PC-9 (cell line): ENCODE measurements around the gene NXNL2. TPM values are rescaled to one million over a fixed set of nuclear protein-coding genes. Genes with fewer than 3 reads are reported as not detected.

Source experiments
- BruUV-seq: library from RNA; stranded (reverse); fragments of 400-500 nt; replicated peaks from 2 replicates; lab custom pipeline; 2021; lab: Mats Ljungman, UMichigan
- CTCF ChIA-PET: fragments of 300-600 bp; sonication (Branson Sonifier 250); formaldehyde crosslinking; loops from one replicate; lab custom pipeline; 2022; ENCODE audit warnings: antibody characterized with exemption; lab: Charles Lee
- POLR2A ChIA-PET: fragments of 300-600 bp; sonication (Branson Sonifier 250); formaldehyde crosslinking; loops from one replicate; lab custom pipeline; 2022; ENCODE audit warnings: antibody characterized with exemption; ENCODE audit not compliant: unreplicated experiment; lab: Charles Lee
- DNase-seq, 2 experiments: peaks; one replicate each; pipeline versions ENCODE4 v3.0.0 to v3.0.0-alpha.2; 2015 to 2022; ENCODE audit warnings: mixed read lengths in 1 of 2
- H2AFZ ChIP-seq: fragments of 200-600 bp; sonication (generic); 2 replicates; pipeline ENCODE4 v1.8.1; 2017; ENCODE audit warnings: antibody characterized with exemption
- H3F3A ChIP-seq: fragments of 200-600 bp; sonication (generic); 2 replicates; pipeline ENCODE4 v1.8.1; 2017; ENCODE audit warnings: antibody characterized with exemption, mild to moderate bottlenecking, low read depth; ENCODE audit not compliant: insufficient read depth
- H3K27ac ChIP-seq: fragments of 200-600 bp; sonication (generic); 2 replicates; pipeline ENCODE4 v1.6.1; 2016; ENCODE audit warnings: mixed run types
- H3K27me3 ChIP-seq: fragments of 200-600 bp; sonication (generic); 2 replicates; pipeline ENCODE4 v1.6.1; 2016; ENCODE audit warnings: low read depth, mixed run types; ENCODE audit not compliant: insufficient read depth
- H3K36me3 ChIP-seq: fragments of 200-600 bp; sonication (generic); 2 replicates; pipeline ENCODE4 v1.6.1; 2016; ENCODE audit warnings: low read depth, mixed run types
- H3K4me1 ChIP-seq: fragments of 200-600 bp; sonication (generic); replicated peaks from 2 replicates; pipeline ENCODE4 v1.6.1; 2016; ENCODE audit warnings: mixed run types; ENCODE audit not compliant: insufficient read depth
- H3K4me2 ChIP-seq: fragments of 200-600 bp; sonication (generic); 2 replicates; pipeline ENCODE4 v1.6.1; 2017; ENCODE audit warnings: mixed run types
- H3K4me3 ChIP-seq: fragments of 200-600 bp; sonication (generic); 2 replicates; pipeline ENCODE4 v1.6.1; 2016; ENCODE audit warnings: mixed run types
- H3K79me2 ChIP-seq: fragments of 200-600 bp; sonication (generic); 2 replicates; pipeline ENCODE4 v1.6.1; 2017; ENCODE audit warnings: low read depth, mixed run types
- H3K9me2 ChIP-seq: fragments of 200-600 bp; sonication (generic); 2 replicates; pipeline ENCODE4 v1.8.1; 2017; ENCODE audit warnings: mild to moderate bottlenecking; ENCODE audit not compliant: insufficient read depth
- H3K9me3 ChIP-seq: fragments of 200-600 bp; sonication (generic); 2 replicates; pipeline ENCODE4 v1.8.1; 2016; ENCODE audit warnings: low read depth; ENCODE audit not compliant: insufficient read depth
- H4K20me1 ChIP-seq: fragments of 200-600 bp; sonication (generic); 2 replicates; pipeline ENCODE4 v1.8.1; 2017; ENCODE audit not compliant: insufficient read depth
- EZH2 ChIP-seq: fragments of 200-600 bp; sonication (generic); IDR thresholded peaks from 2 replicates; pipeline ENCODE4 v1.8.0; 2017; ENCODE audit warnings: antibody characterized with exemption, low read depth
- intact Hi-C: fragments of 100-400 bp; cut with micrococcal nuclease; formaldehyde crosslinking; loops from one replicate; pipeline ENCODE4 v1.10.0; 2022; ENCODE audit not compliant: unreplicated experiment
- total RNA-seq: library from RNA; stranded (reverse); gene quantifications from 2 replicates; pipeline ENCODE4 v1.2.3, GENCODE V29; 2021
- TF ChIP-seq, protein P1 (sequence below): fragments of 200-600 bp; sonication (generic); conservative IDR thresholded peaks from 2 replicates; pipeline ENCODE4 v1.6.1; 2017; ENCODE audit warnings: mixed run types, antibody characterized with exemption, mild to moderate bottlenecking, moderate library complexity

Gene NXNL2
- total RNA-seq, 1 experiment from 2014 or later, result 5.5 TPM

DNA sequence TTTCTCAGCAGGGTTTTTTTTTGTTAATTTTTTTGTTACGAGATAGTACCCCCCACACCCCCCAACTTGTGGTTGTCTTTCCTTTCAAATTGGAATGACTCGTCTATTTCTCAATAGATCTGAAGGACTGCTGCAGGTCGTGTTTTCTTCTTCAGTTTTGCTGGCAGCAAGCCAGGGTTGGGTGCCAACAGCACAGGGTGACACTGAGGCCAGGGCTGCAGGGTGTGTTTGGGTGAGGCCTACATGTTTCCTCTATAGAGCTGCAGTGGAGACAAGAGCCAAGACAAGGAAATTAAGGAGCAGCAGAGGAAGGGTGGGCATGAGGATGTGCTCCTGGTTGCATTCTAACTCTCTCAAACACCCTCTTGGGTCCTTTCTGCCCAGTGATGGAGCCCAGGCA is 52.2 kb downstream of the NXNL2 start:
- no peak overlapping the region for H3K4me2 ChIP-seq
- no peaks in the 10 kb centered on the region for H3K9me3 ChIP-seq
- ChIA-PET POLR2A (no interaction called here), CTCF (no interaction called here)
- no peaks in the 10 kb centered on the region for H3K27me3 ChIP-seq
- H3K27ac ChIP-seq, result no peak overlapping the region
- TF ChIP-seq EZH2, result no peak
- TF ChIP-seq, protein P1, sequence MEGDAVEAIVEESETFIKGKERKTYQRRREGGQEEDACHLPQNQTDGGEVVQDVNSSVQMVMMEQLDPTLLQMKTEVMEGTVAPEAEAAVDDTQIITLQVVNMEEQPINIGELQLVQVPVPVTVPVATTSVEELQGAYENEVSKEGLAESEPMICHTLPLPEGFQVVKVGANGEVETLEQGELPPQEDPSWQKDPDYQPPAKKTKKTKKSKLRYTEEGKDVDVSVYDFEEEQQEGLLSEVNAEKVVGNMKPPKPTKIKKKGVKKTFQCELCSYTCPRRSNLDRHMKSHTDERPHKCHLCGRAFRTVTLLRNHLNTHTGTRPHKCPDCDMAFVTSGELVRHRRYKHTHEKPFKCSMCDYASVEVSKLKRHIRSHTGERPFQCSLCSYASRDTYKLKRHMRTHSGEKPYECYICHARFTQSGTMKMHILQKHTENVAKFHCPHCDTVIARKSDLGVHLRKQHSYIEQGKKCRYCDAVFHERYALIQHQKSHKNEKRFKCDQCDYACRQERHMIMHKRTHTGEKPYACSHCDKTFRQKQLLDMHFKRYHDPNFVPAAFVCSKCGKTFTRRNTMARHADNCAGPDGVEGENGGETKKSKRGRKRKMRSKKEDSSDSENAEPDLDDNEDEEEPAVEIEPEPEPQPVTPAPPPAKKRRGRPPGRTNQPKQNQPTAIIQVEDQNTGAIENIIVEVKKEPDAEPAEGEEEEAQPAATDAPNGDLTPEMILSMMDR, result no peak
- no TSS peak for BruUV-seq
- no peaks in the 10 kb centered on the region for H3K36me3 ChIP-seq
- H3K9me2 ChIP-seq, result no peaks in the 10 kb centered on the region
- intact Hi-C loops, result no loop called here
- H4K20me1 ChIP-seq, result no peaks in the 10 kb centered on the region
- no peaks in the 10 kb centered on the region for H3K79me2 ChIP-seq
- H3K4me1 ChIP-seq, result peaks cover 8% of the 10 kb centered on the region; the same call in 1 of the 2 replicates
- no peaks in the 10 kb centered on the region for H3F3A ChIP-seq
- no peak overlapping the region for H3K4me3 ChIP-seq
- H2AFZ ChIP-seq, result no peak overlapping the region
- no peak for DNase-seq

DNA sequence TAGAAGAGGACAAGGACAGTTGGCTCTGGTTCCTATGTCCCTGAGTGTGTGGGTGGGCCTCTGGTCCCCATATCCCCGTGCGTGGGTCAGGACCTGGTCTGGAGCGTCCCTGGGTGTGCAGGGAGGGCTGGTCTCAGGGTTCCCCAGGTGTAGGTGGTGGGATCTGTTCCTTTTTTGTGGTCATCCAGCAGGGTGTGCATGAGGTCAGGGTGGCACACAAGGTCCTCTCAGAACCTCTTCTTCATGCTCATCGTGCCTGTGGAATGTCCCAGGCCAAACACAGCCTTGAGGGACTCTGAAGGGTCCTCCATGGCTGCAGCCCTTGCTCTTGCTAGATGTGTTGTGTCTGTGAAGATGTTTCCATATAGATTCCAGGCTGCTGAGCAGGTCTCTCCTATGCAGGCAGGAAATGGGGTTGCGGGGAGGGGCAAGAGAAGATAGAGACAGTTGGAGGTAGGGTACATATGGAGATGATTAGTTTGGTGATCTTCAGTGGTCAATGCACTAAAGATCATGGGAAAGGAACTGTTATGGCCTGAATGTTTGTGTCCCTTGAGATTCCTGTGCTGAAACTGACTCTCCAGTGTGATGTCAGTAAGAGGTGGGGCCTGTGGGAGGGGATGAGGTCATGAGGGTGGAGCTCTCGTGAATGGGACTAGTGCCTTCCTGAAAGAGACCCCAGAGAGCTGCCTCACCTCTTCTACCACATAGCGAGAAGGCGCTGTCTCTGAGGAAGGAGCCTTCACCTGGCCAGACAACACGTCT is 53.1 kb downstream of the NXNL2 start:
- TF ChIP-seq, protein P1, result no peak
- no peak for TF ChIP-seq EZH2
- Histone ChIP-seq H3K4me2 (no peak overlapping the region), H3K4me1 (peaks cover 8% of the 10 kb centered on the region; the same call in 1 of the 2 replicates), H2AFZ (no peak overlapping the region), H3K9me2 (no peaks in the 10 kb centered on the region), H3K9me3 (no peaks in the 10 kb centered on the region), H3K36me3 (no peaks in the 10 kb centered on the region), H3K27me3 (no peaks in the 10 kb centered on the region), H3F3A (no peaks in the 10 kb centered on the region), H4K20me1 (no peaks in the 10 kb centered on the region), H3K79me2 (no peaks in the 10 kb centered on the region), H3K4me3 (no peak overlapping the region), H3K27ac (no peak overlapping the region)
- POLR2A ChIA-PET, result no interaction called here
- no peak for DNase-seq
- intact Hi-C loops, result no loop called here
- CTCF ChIA-PET, result no interaction called here
- BruUV-seq, result no TSS peak

DNA sequence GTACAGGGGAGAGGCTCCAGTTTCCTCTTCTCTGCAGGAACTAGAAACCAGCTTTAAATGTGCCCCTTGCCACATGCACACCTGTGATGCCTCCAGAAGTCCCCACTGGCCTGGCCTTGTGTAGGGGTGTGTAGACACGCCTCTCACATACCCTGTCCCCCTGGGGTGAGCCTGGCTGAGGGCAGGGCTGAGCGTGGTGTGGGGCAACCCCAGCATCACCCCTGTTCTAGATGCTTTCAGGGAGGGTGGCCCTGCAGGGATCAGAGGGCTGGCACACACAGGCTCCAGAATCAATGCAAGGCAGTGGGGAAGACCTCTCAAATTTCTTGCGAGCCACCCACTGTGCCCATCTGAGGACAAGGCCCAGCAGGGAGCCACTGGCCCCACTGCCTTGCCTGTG is 54.7 kb downstream of the NXNL2 start:
- H3K4me2 ChIP-seq, result no peak overlapping the region
- no peaks in the 10 kb centered on the region for H3K9me3 ChIP-seq
- ChIA-PET POLR2A (no interaction called here), CTCF (no interaction called here)
- no peak overlapping the region for H2AFZ ChIP-seq
- H3K9me2 ChIP-seq, result no peaks in the 10 kb centered on the region
- H3K79me2 ChIP-seq, result no peaks in the 10 kb centered on the region
- DNase-seq, result no peak
- no peaks in the 10 kb centered on the region for H3K36me3 ChIP-seq
- BruUV-seq, result no TSS peak
- H4K20me1 ChIP-seq, result no peaks in the 10 kb centered on the region
- no peak overlapping the region for H3K27ac ChIP-seq
- H3K27me3 ChIP-seq, result no peaks in the 10 kb centered on the region
- intact Hi-C loops, result loop anchor here (5.0 to 10.0 kb wide), 3 partner anchors 225 to 725 kb away; partner anchors contain the start of genes CKS2 and SECISBP2
- no peak overlapping the region for H3K4me3 ChIP-seq
- peaks cover 8% of the 10 kb centered on the region; the same call in 1 of the 2 replicates for H3K4me1 ChIP-seq
- TF ChIP-seq EZH2, result no peak
- TF ChIP-seq, protein P1, result no peak
- no peaks in the 10 kb centered on the region for H3F3A ChIP-seq
